Mesothelial cell of epicardium (in vitro differentiated cells): Measurements from ENCODE around the gene OBSCN. TPM values are rescaled to one million over a fixed set of nuclear protein-coding genes. Genes with fewer than 3 reads are reported as not detected.

Experiments used
- DNase-seq, 2 experiments: peaks; one replicate each; pipeline ENCODE4 v3.0.0; 2021; ENCODE audit warnings: low spot score in 2 of 2; ENCODE audit not compliant: unreplicated experiment in 2 of 2
- H3K27ac Mint-ChIP-seq: 2 replicates; pipeline ENCODE4 v1.8.0; 2021; ENCODE audit warnings: mixed read lengths
- H3K27me3 Mint-ChIP-seq: 2 replicates; pipeline ENCODE4 v1.8.0; 2021; ENCODE audit warnings: low read depth, mixed read lengths
- H3K36me3 Mint-ChIP-seq: 2 replicates; pipeline ENCODE4 v1.8.0; 2021; ENCODE audit warnings: mixed read lengths
- H3K4me1 Mint-ChIP-seq: 2 replicates; pipeline ENCODE4 v1.8.0; 2021; ENCODE audit warnings: mixed read lengths
- H3K4me3 Mint-ChIP-seq: 2 replicates; pipeline ENCODE4 v1.8.0; 2021; ENCODE audit warnings: mild to moderate bottlenecking, moderate library complexity, mixed read lengths
- H3K9me3 Mint-ChIP-seq: 2 replicates; pipeline ENCODE4 v1.8.0; 2021; ENCODE audit warnings: mixed read lengths
- total RNA-seq: library from RNA; stranded (reverse); gene quantifications from 3 replicates; pipeline ENCODE4 v1.2.1, GENCODE V29; 2021
- TF ChIP-seq, protein P1 (sequence below): fragments of 200-600 bp; sonication (generic); IDR thresholded peaks from one replicate; pipeline ENCODE4 v1.5.0; 2021; ENCODE audit warnings: antibody characterized with exemption; ENCODE audit not compliant: unreplicated experiment

OBSCN gene
- total RNA-seq, 1 donor from 2014 or later = 113 TPM

DNA sequence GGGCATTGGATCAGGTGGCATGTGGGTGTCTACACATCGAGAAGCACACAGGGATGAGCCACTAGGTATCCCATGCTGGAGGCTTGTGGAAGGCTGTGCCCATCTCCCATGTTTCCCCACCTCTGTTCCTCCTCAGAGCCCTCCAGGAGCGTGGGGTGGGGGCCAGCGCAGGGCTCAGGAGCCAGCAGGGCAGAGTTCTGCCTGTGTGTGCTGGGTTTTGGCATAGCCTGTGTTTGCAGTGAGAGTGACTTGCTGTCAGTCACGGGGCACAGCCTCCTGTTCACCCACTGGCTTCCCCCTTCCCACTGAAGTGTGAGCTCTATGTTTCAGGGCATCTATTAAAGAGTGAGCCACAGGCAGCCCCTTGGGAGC lies 31.8 kb upstream of the OBSCN start:
- DNase-seq = no peak
- TF ChIP-seq, protein P1, sequence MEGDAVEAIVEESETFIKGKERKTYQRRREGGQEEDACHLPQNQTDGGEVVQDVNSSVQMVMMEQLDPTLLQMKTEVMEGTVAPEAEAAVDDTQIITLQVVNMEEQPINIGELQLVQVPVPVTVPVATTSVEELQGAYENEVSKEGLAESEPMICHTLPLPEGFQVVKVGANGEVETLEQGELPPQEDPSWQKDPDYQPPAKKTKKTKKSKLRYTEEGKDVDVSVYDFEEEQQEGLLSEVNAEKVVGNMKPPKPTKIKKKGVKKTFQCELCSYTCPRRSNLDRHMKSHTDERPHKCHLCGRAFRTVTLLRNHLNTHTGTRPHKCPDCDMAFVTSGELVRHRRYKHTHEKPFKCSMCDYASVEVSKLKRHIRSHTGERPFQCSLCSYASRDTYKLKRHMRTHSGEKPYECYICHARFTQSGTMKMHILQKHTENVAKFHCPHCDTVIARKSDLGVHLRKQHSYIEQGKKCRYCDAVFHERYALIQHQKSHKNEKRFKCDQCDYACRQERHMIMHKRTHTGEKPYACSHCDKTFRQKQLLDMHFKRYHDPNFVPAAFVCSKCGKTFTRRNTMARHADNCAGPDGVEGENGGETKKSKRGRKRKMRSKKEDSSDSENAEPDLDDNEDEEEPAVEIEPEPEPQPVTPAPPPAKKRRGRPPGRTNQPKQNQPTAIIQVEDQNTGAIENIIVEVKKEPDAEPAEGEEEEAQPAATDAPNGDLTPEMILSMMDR = no peak
- Mint-ChIP-seq H3K9me3 (no peaks in the 10 kb centered on the region), H3K27ac (no peak overlapping the region), H3K4me3 (no peak overlapping the region), H3K36me3 (no peaks in the 10 kb centered on the region), H3K27me3 (no peaks in the 10 kb centered on the region), H3K4me1 (no peaks in the 10 kb centered on the region)

DNA sequence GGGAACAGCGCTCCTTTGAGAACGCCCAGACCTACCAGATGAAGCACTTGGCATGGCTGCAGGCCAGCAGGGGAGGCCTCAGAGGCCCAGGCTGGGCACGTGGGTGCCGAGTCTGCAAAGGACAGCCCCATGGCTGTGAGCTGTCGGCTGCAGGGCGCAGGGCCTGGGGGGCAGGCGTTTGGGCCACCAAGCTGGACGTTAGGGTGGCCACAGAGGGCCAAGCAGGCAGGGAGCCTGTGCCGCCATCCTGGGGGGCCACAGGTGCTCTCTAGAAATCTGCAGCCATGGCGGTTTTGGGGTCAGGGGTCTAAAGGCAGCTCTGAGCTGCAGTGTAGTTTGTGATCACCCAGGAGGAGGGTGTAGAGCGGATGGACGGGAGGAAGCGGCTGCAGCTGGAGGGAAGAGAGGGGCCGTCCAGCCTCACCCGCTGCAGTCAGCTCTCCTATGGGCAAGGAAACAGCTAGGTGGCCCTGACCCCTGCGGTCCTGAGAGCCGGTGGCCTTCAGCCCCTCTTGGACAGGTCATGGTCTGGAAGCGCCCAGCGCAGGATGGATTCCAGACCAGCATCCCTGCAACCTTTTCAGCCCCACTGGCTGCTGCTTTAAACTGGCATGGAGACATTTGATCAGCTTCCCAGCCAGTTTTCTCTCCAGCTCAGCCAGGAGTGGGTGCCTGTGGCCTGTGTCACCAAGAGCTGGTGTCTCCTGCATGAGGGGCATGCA lies 31.2 kb upstream of the OBSCN start:
- TF ChIP-seq, protein P1 = no peak
- Mint-ChIP-seq H3K27ac (no peak overlapping the region), H3K36me3 (no peaks in the 10 kb centered on the region), H3K4me1 (no peaks in the 10 kb centered on the region), H3K4me3 (no peak overlapping the region), H3K9me3 (no peaks in the 10 kb centered on the region), H3K27me3 (no peaks in the 10 kb centered on the region)
- no peak for DNase-seq

DNA sequence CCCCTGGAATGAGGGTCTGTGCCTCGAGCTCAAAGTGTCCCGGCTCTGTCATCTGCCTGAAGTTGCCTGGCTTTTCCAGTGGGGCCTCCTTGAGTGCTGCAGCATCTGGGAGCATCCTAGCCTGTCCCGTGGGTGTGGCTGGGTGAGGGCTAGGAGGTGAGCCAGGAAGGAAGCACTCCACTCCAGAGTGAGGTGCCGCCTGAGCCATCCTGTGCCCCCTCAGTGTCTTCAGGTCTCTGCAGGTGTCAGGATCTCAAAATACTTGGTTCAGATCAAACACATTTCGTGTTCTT lies 30.7 kb upstream of the OBSCN start:
- H3K4me3 Mint-ChIP-seq = no peak overlapping the region

DNA sequence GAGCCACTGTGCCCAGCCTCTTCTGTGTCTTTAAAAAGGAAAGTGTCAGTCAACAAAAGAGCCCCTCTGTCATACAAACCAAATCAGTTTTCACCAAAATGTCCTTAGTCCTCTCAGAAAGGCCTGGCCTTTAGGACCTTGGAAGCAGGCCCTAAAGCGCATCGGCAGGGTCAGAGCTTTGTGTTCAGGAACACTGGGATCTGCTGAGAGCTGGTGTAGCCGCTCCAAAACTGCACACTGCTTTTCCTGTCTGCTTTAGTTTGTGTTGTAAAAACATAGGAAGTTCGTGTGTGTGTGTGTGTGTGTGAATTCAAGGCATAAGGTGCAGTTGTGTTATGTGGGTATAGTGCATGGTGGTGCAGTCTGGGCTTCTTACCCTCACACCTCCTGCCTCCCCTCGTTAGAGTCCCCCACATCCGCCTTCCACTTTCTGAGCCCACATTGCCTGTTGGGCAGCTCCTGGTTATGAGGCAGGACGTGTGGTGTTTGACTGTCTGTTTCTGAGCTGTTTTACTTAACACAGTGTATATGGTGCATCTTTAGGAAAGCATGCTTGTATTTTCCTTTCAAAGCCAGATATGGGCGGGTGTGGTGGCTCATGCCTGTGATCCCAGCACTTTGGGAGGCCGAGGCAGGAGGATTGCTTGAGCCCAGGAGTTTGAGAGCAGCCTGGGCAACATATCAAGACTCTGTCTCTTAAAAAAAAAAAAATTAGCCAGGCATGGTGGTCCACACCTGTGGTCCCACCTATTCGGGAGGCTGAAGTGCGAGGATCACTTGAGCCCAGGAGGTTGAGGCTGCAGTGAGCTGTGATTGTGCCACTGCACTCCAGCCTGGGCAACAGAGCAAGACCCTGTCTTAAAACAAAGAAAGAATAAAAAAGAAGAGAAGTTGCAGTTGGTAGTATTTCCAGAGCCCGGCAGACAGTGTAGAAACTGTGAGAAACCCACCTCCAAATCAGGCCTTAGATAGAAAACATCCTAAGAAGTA lies 29.8 kb upstream of the OBSCN start:
- no peak overlapping the region for H3K4me3 Mint-ChIP-seq
- TF ChIP-seq, protein P1 = no peak
- no peak for DNase-seq
- no peaks in the 10 kb centered on the region for H3K4me1 Mint-ChIP-seq
- H3K27me3 Mint-ChIP-seq = no peaks in the 10 kb centered on the region
- no peaks in the 10 kb centered on the region for H3K36me3 Mint-ChIP-seq
- H3K27ac Mint-ChIP-seq = peak overlapping the region; percentile 8
- no peaks in the 10 kb centered on the region for H3K9me3 Mint-ChIP-seq

More for the DNA sequence above, 30.7 kb upstream of the OBSCN start:
- Mint-ChIP-seq H3K4me1 (no peaks in the 10 kb centered on the region), H3K9me3 (no peaks in the 10 kb centered on the region), H3K27ac (no peak overlapping the region), H3K36me3 (no peaks in the 10 kb centered on the region), H3K27me3 (no peaks in the 10 kb centered on the region)
- no peak for DNase-seq
- TF ChIP-seq, protein P1 = no peak

DNA sequence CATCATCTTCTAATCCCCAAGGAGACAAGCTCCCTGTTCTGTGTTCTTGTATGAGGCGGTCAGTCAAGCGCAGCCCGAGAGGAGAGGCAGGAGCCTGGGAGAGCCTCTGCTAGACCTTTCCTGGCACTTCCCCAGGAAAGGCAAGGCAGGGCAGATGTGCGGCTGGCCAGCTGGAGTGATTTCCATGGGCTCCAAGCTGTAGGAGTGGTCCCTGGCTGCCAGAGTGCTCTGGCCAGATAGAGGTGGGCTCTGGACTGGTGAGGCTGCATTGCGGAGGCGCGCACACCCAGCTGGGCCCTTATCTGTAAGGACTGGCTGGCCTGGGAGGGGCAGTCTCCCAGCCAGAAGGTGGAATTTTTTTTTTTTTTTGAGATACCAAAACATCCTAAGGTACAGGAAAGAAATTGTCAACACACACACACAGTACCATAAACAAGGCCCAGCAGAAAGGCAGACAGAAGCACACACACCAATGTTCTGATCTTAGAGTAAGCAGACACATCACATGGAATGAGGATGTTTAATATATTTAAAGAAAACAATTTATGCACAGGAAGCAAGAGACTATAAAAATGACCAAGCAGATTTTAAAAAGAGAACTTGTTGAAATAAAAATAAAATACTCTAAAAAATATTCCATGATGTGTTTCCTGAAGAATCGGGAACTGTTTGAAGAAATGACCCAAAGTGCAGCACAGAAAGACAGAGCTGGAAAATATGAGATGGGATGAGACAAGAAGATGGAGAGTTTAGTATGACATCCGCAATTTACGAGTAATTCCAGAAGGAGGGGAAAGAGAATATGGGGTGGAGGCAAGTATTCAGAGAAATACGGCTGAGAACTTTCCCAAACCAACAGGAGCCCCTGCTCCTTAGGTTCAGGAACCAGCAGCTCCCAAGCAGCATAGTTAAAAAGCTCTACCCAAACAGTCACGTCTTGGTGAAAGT lies 28.8 kb upstream of the OBSCN start:
- Mint-ChIP-seq H3K27me3 (no peaks in the 10 kb centered on the region), H3K27ac (peak overlapping the region; percentile 8), H3K4me1 (no peaks in the 10 kb centered on the region), H3K4me3 (no peak overlapping the region), H3K36me3 (no peaks in the 10 kb centered on the region), H3K9me3 (no peaks in the 10 kb centered on the region)
- DNase-seq = no peak
- TF ChIP-seq, protein P1 = no peak
